GM19035 (cell line): Measurements from ENCODE around the gene GALNT15.

Experiments used
- ATAC-seq: cut with Tn5 transposase; IDR thresholded peaks from one replicate; pipeline ENCODE4 v1.9.1; 2021; ENCODE audit not compliant: unreplicated experiment

Gene GALNT15

DNA sequence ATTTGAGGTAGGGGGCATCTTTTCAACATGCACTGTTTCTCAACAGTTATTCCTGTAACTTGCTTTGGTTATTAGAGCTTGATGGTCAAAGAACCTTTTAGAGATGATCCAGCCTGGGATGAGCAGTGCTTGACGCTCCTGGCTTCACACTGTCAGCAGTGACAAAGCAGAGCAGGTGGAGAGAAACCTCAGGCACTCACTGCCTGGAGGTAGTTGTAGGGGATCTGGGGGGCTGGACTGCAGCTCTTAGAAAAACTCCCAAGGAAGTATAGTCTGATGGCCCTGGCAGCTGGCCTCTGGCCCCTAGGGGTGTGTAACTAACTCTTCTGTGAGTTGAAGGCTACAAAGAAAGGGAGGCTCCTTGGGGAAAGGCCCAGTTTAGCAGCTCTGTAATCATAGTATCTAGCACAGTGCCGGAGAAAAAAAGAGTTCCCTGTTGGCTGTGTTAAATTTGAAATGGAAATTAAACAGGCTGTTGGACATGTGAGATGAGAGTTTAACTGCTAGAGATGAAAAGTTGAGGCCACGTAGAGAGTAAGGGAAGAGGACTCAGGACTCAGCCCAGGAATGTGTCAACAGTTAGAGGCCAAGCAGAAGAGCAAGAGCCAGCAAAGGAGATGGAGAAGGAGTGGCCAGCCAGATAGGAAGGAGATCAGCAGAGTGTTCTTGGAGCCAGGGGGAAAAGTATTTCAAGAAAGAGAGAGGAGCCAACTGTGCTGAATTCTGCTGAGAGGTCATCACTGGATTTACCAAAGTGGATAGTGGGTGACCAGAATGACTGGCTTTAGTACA, 104.7 kb downstream of the GALNT15 start:
- ATAC-seq, result no peak

DNA sequence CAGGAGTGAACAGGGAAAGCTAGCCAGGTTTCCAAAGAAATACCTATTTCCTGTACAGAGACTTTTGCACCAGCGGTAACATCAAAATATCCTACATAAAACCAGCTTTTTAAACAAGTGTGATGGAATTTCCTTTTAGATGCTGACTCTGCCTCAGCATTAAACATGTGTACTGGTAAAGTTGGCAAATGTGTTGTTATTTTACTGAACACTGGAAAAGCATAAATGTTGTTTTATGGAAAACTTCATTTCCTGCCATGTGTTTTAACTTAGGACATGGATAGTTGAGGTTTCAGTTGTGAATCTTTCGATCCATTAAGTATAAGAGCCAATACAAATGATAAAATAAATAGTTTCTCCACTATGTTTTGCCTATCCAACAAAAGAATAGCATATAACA, 106.2 kb downstream of the GALNT15 start:
- ATAC-seq, result no peak
